ENCODE results near the gene ATF7. TPM values are rescaled to one million over a fixed set of nuclear protein-coding genes. Genes with fewer than 3 reads are reported as not detected.

ATF7 gene
- total RNA-seq, 1 donor from 2014 or later = 33.5 TPM

GRCh38 chr12:53478865-53479264 is 147.3 kb downstream of the ATF7 start:
- intact Hi-C loops (cut with DNase I) = no loop called here
- no peak for DNase-seq (ENCODE audit: low spot score)

GRCh38 chr12:53476769-53477209 is 149.4 kb downstream of the ATF7 start:
- intact Hi-C loops (cut with DNase I) = no loop called here
- no peak for DNase-seq (ENCODE audit: low spot score)

DNA sequence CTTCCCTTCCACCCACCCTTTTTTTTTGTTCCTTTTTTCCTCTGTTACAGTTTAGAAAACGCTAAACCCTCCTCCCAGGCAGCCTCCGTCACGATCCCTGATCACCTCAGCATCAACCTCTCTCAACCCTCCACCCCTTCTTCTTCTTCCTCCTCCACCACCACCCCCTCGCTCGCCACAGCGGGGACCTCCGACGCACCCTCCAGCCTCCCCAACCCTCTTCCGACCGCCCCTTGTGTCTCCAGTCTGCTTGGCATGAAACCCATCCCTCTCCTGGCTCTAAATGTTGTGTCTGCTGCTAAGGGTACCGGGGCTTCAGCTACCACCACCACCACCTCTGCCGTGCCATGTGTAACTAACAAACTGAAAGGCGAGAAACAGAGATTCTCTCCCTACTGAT is 151.4 kb downstream of the ATF7 start:
- no peak for DNase-seq (ENCODE audit: low spot score)
- intact Hi-C loops (cut with DNase I) = no loop called here

DNA sequence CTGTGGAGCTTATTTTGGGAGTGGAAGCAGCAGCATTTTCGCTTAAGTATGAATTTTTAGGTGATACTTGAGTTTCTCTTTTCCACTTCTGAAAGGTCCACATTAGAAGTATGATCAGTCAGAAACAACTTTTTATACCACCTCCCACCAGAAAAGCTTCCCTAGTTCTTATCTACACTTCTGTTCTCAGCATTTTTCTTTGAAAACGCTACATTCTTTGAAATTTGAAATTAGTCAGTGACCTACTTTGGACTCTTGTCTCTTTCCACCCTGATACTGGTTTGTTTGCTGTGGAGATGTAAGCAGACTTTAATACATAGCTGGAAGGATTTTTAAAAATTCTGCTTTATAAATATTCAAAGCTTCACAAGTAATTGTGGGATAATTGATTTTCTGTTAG is 152.1 kb downstream of the ATF7 start:
- DNase-seq (ENCODE audit: low spot score) = no peak
- intact Hi-C loops (cut with DNase I) = no loop called here

DNA sequence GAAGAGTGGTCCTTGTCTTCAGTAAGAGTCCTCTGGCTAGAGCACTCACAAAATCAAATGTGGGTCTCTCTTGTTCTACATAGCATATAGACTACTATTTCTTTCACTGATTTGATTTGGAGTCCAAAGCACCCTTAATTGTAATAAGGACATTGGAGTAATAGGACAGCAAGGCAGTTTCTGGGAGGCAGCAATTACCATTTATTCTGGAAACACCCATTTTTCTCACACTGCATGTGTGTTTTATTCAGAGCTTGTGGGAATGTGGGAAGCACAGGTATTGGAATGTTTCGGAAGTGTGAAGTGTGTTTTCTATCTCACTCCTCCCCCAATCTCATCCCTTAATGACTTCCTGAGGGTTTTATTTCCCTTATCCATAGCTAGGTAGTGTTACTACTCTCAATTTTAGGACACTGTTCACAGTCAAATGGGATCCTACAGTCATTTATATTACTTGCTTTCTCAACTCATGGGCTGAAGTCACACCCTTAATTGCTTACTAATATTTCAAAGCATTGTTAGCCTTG is 154.1 kb downstream of the ATF7 start:
- DNase-seq (ENCODE audit: low spot score) = no peak
- intact Hi-C loops (cut with DNase I) = no loop called here

- no peak for DNase-seq (ENCODE audit: low spot score)
- intact Hi-C loops (cut with DNase I) = no loop called here
Measured at GRCh38 chr12:53468282-53468681, 157.9 kb downstream of the ATF7 start.

DNA sequence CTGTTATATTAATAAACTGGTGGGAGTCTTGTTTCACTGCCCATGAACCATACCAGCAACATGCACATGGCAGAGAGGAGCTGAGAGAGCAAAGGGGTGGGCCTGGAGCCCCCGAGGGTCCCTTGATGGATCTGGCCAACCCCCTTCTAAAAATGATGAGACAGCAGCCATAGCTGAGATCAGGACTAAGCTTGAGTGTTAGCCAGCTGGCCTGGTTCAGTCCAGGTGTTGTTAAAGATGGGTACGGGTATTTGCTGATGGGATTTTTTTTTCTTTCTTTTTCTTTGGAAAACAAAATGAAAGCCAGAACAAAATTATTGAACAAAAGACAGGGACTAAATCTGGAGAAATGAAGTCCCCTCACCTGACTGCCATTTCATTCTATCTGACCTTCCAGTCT is 158.3 kb downstream of the ATF7 start:
- DNase-seq (ENCODE audit: low spot score) = no peak
- intact Hi-C loops (cut with DNase I) = no loop called here

DNA sequence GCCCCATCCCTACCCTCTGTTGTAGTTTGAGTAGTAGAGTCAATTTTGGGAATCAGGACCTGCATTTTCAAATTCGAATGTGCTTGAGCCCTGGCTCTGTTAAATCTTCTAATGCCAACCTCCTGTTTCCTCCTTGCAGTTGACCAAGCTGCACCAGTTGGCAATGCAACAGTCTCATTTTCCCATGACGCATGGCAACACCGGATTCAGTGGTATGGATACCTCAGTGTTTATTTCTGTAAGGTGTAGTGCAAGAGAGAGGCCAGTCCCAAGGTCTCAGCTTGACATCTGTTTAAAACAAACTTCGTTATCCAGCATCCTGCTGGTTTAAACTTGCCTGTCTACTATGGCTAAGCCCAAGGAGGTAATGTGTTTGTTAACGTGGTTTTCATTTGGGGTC is 159.1 kb downstream of the ATF7 start:
- DNase-seq (ENCODE audit: low spot score) = no peak
- intact Hi-C loops (cut with DNase I) = no loop called here

GRCh38 chr12:53466640-53467039 is 159.5 kb downstream of the ATF7 start:
- no peak for DNase-seq (ENCODE audit: low spot score)
- intact Hi-C loops (cut with DNase I) = no loop called here

GRCh38 chr12:53465679-53466078 is 160.5 kb downstream of the ATF7 start:
- no peak for DNase-seq (ENCODE audit: low spot score)
- intact Hi-C loops (cut with DNase I) = no loop called here

DNA sequence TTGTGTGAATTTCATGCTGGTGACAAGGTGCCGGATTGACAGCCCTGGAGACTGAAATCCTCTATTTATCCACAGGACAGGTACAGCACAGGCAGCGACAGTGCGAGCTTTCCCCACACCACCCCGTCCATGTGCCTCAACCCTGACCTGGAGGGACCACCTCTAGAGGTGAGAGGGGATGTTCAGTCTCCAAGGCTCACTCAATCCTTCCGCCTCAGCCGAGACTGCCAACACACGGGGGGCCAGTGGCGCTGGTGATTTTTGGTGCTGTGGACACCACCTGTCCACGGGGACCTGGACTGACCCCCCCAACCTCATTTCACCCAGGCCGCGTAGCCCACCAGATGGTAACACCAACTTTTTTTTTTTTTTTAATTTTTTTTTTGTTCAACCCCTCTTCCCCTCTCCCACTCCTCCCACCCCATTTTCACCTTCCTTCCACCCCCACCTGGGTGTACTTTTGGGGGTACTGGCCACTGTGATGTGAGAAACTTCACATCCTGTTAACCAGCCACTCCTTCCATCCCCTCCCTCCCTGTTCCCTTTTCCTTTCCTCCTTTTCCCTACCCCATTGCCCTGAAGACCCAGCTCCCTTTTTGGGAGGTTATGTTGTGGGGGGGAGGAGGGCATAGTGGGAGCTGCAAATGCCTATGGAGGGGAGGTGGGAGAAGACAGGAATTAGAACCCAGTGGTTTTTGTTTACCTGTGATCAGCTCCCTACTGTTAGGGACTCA is 161.3 kb downstream of the ATF7 start:
- intact Hi-C loops (cut with DNase I) = no loop called here
- no peak for DNase-seq (ENCODE audit: low spot score)

DNA sequence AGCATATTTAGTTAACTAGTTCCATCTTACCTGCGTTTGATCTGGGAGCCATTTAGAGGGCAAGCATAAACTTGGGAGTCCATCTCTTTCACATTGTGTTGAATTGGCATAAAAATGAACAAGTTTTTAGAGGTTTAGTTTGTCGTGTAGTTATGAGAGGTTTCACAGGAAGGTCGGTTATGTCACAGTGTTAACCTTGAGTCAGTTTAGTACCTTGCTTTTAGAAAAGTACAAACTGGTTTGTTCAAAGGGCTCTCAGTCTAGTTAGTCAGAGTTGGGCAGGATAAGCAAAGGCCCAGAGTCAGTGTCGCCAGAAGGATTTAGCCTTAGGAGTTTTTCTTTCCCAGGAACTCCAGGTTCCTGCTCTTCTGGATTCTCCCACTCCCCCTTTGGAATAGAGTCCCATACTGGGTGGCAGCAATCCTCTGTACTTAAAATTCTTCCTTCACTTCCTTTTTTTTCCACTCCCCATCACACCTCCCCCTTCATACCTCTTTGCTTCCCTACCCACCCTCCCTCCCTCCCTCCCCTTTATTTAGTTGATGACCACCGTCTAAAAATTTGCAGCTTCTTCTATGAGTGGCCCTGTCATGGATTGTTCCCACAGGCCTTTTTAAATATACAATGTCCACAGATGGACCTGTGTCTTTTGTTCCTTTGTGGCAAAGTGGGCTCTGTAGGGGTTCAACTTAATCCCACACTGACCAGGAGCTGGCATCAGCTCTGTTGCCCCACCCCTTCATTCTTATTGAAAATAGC is 162.2 kb downstream of the ATF7 start:
- intact Hi-C loops (cut with DNase I) = no loop called here
- DNase-seq (ENCODE audit: low spot score) = no peak

- intact Hi-C loops (cut with DNase I) = no loop called here
- no peak for DNase-seq (ENCODE audit: low spot score)
Measured at GRCh38 chr12:53462935-53463334, 163.2 kb downstream of the ATF7 start.

DNA sequence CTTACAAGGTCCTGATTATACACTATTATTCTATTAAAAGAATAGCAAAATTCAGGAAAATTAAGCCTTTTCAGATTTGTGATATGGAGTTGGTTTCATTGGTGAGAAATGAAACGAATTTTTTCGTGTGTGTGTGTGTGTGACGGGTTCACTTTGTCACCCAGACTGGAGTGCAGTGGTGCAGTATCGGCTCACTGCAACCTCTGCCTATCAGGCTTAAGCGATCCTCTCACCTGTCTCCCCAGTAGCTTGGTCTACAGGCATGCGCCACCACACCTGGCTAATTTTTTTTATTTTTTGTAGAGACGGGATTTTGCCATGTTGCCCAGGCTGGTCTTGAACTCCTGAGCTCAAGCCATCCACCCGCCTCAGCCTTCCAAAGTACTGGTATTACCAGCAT is 164.6 kb downstream of the ATF7 start:
- intact Hi-C loops (cut with DNase I) = no loop called here
- DNase-seq (ENCODE audit: low spot score) = no peak

DNA sequence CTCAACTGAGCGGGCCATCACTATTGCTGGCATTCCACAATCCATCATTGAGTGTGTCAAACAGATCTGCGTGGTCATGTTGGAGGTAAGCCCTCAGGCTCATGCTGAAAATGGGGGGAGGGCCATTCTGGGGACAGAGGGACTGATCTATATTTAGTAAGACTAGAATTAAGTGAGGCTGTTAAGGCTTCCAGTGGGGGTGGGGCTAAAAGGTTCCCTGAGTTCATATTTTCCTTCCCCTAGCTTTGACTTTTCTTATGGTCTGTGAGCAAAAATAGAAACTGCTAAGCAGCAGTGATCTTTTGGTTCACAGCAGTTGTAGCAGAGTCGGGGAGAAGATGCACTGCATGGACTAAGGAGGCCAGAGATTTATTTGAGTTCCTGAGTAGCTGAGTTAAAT is 165.1 kb downstream of the ATF7 start:
- no peak for DNase-seq (ENCODE audit: low spot score)
- intact Hi-C loops (cut with DNase I) = no loop called here

GRCh38 chr12:53459097-53459496 is 167.1 kb downstream of the ATF7 start:
- intact Hi-C loops (cut with DNase I) = no loop called here
- DNase-seq (ENCODE audit: low spot score) = no peak

Other genes starting within 250 kb of the ATF7 start
- gene SP1, start 246.2 kb downstream of the ATF7 start, total RNA-seq = 31.3 TPM
- gene AMHR2, start 202.5 kb downstream of the ATF7 start, total RNA-seq = 0.43 TPM
- gene PRR13, start 184.6 kb downstream of the ATF7 start, total RNA-seq = 61.5 TPM
- 520 TPM for gene PCBP2, start 174.3 kb downstream of the ATF7 start, total RNA-seq
- gene MAP3K12, start 126.9 kb downstream of the ATF7 start, total RNA-seq = 7.0 TPM
- 11.6 TPM for gene TARBP2, start 125.1 kb downstream of the ATF7 start, total RNA-seq
- gene NPFF, start 118.9 kb downstream of the ATF7 start, total RNA-seq = not detected
- 365 TPM for gene ATP5MC2, start 49.7 kb upstream of the ATF7 start, total RNA-seq
- 158 TPM for gene CALCOCO1, start 101.1 kb upstream of the ATF7 start, total RNA-seq
- 0.75 TPM for gene CISTR, start 125.6 kb upstream of the ATF7 start, total RNA-seq

Data from cardiac septum (tissue), 1 donor.